HG03066 (cell line): ENCODE results near the gene CCDC30.
"Not testable (repeated sequence)": the region's sequence is repeated elsewhere in the genome, so short reads cannot be mapped to it uniquely, and the experiment has no call there.

ENCODE experiments used
- ATAC-seq: cut with Tn5 transposase; IDR thresholded peaks from one replicate; pipeline ENCODE4 v1.9.1; 2021; ENCODE audit warnings: low read depth; ENCODE audit not compliant: unreplicated experiment

CCDC30 gene

GRCh38 chr1:42627205-42627604, 164.1 kb downstream of the CCDC30 start:
- ATAC-seq = not testable (repeated sequence)

GRCh38 chr1:42639116-42639515, 176.0 kb downstream of the CCDC30 start:
- no peak for ATAC-seq

- no peak for ATAC-seq
Measured at GRCh38 chr1:42646056-42646455, 183.0 kb downstream of the CCDC30 start.

- no peak for ATAC-seq
Measured at GRCh38 chr1:42657201-42657600, 194.1 kb downstream of the CCDC30 start.

- peak; percentile 93 for ATAC-seq
Measured at GRCh38 chr1:42657981-42658876, 195.1 kb downstream of the CCDC30 start, which contains the start of gene PPIH. Gene PPIH (plus strand): TSS chr1:42658423. CDS start chr1:42658447, 24 bp downstream.

- no peak for ATAC-seq
Measured at GRCh38 chr1:42658877-42659337, 195.8 kb downstream of the CCDC30 start.

GRCh38 chr1:42660907-42661500, 197.9 kb downstream of the CCDC30 start:
- no peak for ATAC-seq

GRCh38 chr1:42669936-42670335, 206.8 kb downstream of the CCDC30 start:
- ATAC-seq = no peak

GRCh38 chr1:42670425-42670824, 207.3 kb downstream of the CCDC30 start:
- ATAC-seq = no peak

- no peak for ATAC-seq
Measured at GRCh38 chr1:42674214-42674613, 211.1 kb downstream of the CCDC30 start.

- no peak for ATAC-seq
Measured at GRCh38 chr1:42674682-42675081, 211.6 kb downstream of the CCDC30 start.

GRCh38 chr1:42675467-42675866, 212.4 kb downstream of the CCDC30 start:
- no peak for ATAC-seq

- no peak for ATAC-seq
Measured at GRCh38 chr1:42676534-42677087, 213.5 kb downstream of the CCDC30 start.

- no peak for ATAC-seq
Measured at GRCh38 chr1:42679364-42679983, 216.4 kb downstream of the CCDC30 start.

- ATAC-seq = no peak
Measured at GRCh38 chr1:42680055-42680454, 217.0 kb downstream of the CCDC30 start.

GRCh38 chr1:42680921-42681683, 218.0 kb downstream of the CCDC30 start:
- no peak for ATAC-seq

GRCh38 chr1:42681741-42682483, 218.8 kb downstream of the CCDC30 start, which contains the start of gene YBX1:
Gene YBX1 (plus strand): TSS chr1:42682418. CDS start chr1:42682566, 148 bp downstream.
- peak; percentile 95 for ATAC-seq

- peak; percentile 11 for ATAC-seq
Measured at GRCh38 chr1:42682484-42682738, 219.3 kb downstream of the CCDC30 start.

- peak; percentile 41 for ATAC-seq
Measured at GRCh38 chr1:42682739-42683531, 219.8 kb downstream of the CCDC30 start.
